A673 (cell line): ENCODE data around the gene GRHL3.

ENCODE experiments used
- CTCF ChIP-seq: fragments of 300-800, 200-600 bp; sonication (generic); conservative IDR thresholded peaks from 2 replicates; pipeline ENCODE4 v1.5.1; 2017; ENCODE audit warnings: low read depth, mild to moderate bottlenecking, antibody characterized with exemption, low read length, moderate library complexity, mixed read lengths
- EZH2 ChIP-seq: fragments of 200-600 bp; sonication (generic); IDR thresholded peaks from 2 replicates; pipeline ENCODE4 v1.6.1; 2017; ENCODE audit warnings: borderline replicate concordance, low read depth, mild to moderate bottlenecking, mixed read lengths, antibody characterized with exemption, low read length; ENCODE audit not compliant: poor library complexity, severe bottlenecking

- TF ChIP-seq EZH2, result no peak
- TF ChIP-seq CTCF, result no peak
Measured at GRCh38 chr1:24317081-24317480, 2.1 kb upstream of the GRHL3 start.
